ENCODE results near the gene ATP10A. TPM values are rescaled to one million over a fixed set of nuclear protein-coding genes. Genes with fewer than 3 reads are reported as not detected.

ATP10A gene
- total RNA-seq, 1 experiment from 2014 or later: not detected

GRCh38 chr15:25848784-25849156, 14.4 kb downstream of the ATP10A start:
- no peaks in the 10 kb centered on the region for H4K20me1 ChIP-seq (ENCODE audit: insufficient read depth, low read depth, low read length)
- H3K4me1 ChIP-seq (ENCODE audit: low read length): no peaks in the 10 kb centered on the region
- H3K9me2 ChIP-seq (replicated peaks; ENCODE audit: insufficient read depth, low read length): no peaks in the 10 kb centered on the region
- H3K79me2 ChIP-seq (ENCODE audit: low read length): no peaks in the 10 kb centered on the region
- H3K4me3 ChIP-seq (ENCODE audit: low read length): no peak overlapping the region
- H3K27ac ChIP-seq (ENCODE audit: low read length): no peak overlapping the region
- no peaks in the 10 kb centered on the region for H3K36me3 ChIP-seq (ENCODE audit: insufficient read depth, low read length)
- no peak overlapping the region for H2AFZ ChIP-seq (ENCODE audit: low read length)
- no peak overlapping the region for H3K9ac ChIP-seq (ENCODE audit: low read length)
- H3K9me3 ChIP-seq (ENCODE audit: low read length): peaks cover 21% of the 10 kb centered on the region; the same call in 1 of the 2 replicates
- DNase-seq: no peak
- H3K4me2 ChIP-seq (ENCODE audit: low read depth, low read length, poor library complexity, severe bottlenecking): no peak overlapping the region
- no peaks in the 10 kb centered on the region for H3K27me3 ChIP-seq (ENCODE audit: low read length)

DNA sequence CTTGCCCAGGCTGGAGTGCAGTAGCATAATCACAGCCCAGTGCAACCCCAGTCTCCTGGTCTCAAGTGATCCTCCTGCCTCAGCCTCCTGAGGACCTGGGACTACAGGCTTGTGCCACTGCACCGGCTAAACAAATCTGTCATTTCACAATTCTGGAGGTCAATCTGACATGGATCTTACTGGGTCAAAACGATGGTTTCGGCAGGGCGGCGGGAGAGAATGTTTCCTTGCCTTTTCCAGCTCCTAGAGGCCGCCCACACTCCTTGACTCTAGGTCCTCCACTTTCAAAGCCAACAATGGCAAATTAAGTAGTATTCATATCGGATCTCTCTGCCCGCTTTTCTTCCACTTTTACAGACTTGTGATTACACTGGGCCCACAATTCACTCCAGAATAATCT, 14.8 kb downstream of the ATP10A start:
- H3K4me1 ChIP-seq (ENCODE audit: low read length): no peaks in the 10 kb centered on the region
- no peaks in the 10 kb centered on the region for H3K36me3 ChIP-seq (ENCODE audit: insufficient read depth, low read length)
- no peak overlapping the region for H2AFZ ChIP-seq (ENCODE audit: low read length)
- H3K9ac ChIP-seq (ENCODE audit: low read length): no peak overlapping the region
- no peaks in the 10 kb centered on the region for H4K20me1 ChIP-seq (ENCODE audit: insufficient read depth, low read depth, low read length)
- no peaks in the 10 kb centered on the region for H3K27me3 ChIP-seq (ENCODE audit: low read length)
- H3K79me2 ChIP-seq (ENCODE audit: low read length): no peaks in the 10 kb centered on the region
- no peak for DNase-seq
- peaks cover 19% of the 10 kb centered on the region; the same call in 1 of the 2 replicates for H3K9me3 ChIP-seq (ENCODE audit: low read length)
- H3K4me3 ChIP-seq (ENCODE audit: low read length): no peak overlapping the region
- no peak overlapping the region for H3K4me2 ChIP-seq (ENCODE audit: low read depth, low read length, poor library complexity, severe bottlenecking)
- H3K9me2 ChIP-seq (replicated peaks; ENCODE audit: insufficient read depth, low read length): no peaks in the 10 kb centered on the region
- no peak overlapping the region for H3K27ac ChIP-seq (ENCODE audit: low read length)

- Histone ChIP-seq H3K9ac (ENCODE audit: low read length) (no peak overlapping the region), H3K36me3 (ENCODE audit: insufficient read depth, low read length) (no peaks in the 10 kb centered on the region), H3K79me2 (ENCODE audit: low read length) (no peaks in the 10 kb centered on the region), H3K27me3 (ENCODE audit: low read length) (no peaks in the 10 kb centered on the region), H3K4me2 (ENCODE audit: low read depth, low read length, poor library complexity, severe bottlenecking) (no peak overlapping the region), H3K9me3 (ENCODE audit: low read length) (peaks cover 17% of the 10 kb centered on the region; the same call in 1 of the 2 replicates), H3K9me2 (replicated peaks; ENCODE audit: insufficient read depth, low read length) (no peaks in the 10 kb centered on the region), H3K4me1 (ENCODE audit: low read length) (no peaks in the 10 kb centered on the region), H3K27ac (ENCODE audit: low read length) (no peak overlapping the region), H2AFZ (ENCODE audit: low read length) (no peak overlapping the region), H3K4me3 (ENCODE audit: low read length) (no peak overlapping the region), H4K20me1 (ENCODE audit: insufficient read depth, low read depth, low read length) (no peaks in the 10 kb centered on the region)
- DNase-seq: no peak
Measured at GRCh38 chr15:25847051-25847450, 16.1 kb downstream of the ATP10A start.

- no peak overlapping the region for H2AFZ ChIP-seq (ENCODE audit: low read length)
Measured at GRCh38 chr15:25846377-25846776, 16.8 kb downstream of the ATP10A start.

GRCh38 chr15:25844981-25845680, 18.0 kb downstream of the ATP10A start:
- Histone ChIP-seq H3K79me2 (ENCODE audit: low read length) (no peaks in the 10 kb centered on the region), H3K9ac (ENCODE audit: low read length) (no peak overlapping the region), H3K36me3 (ENCODE audit: insufficient read depth, low read length) (no peaks in the 10 kb centered on the region), H3K27ac (ENCODE audit: low read length) (no peak overlapping the region), H4K20me1 (ENCODE audit: insufficient read depth, low read depth, low read length) (no peaks in the 10 kb centered on the region), H3K4me2 (ENCODE audit: low read depth, low read length, poor library complexity, severe bottlenecking) (no peak overlapping the region), H3K4me3 (ENCODE audit: low read length) (no peak overlapping the region), H3K27me3 (ENCODE audit: low read length) (no peaks in the 10 kb centered on the region), H2AFZ (ENCODE audit: low read length) (no peak overlapping the region), H3K9me3 (ENCODE audit: low read length) (peaks cover 25% of the 10 kb centered on the region), H3K4me1 (ENCODE audit: low read length) (no peaks in the 10 kb centered on the region), H3K9me2 (replicated peaks; ENCODE audit: insufficient read depth, low read length) (no peaks in the 10 kb centered on the region)
- DNase-seq: no peak

More at GRCh38 chr15:25846377-25846776, 16.8 kb downstream of the ATP10A start:
- Histone ChIP-seq H3K9ac (ENCODE audit: low read length) (no peak overlapping the region), H3K27me3 (ENCODE audit: low read length) (no peaks in the 10 kb centered on the region), H3K4me2 (ENCODE audit: low read depth, low read length, poor library complexity, severe bottlenecking) (no peak overlapping the region), H3K9me3 (ENCODE audit: low read length) (peaks cover 22% of the 10 kb centered on the region), H3K4me3 (ENCODE audit: low read length) (no peak overlapping the region), H4K20me1 (ENCODE audit: insufficient read depth, low read depth, low read length) (no peaks in the 10 kb centered on the region), H3K4me1 (ENCODE audit: low read length) (no peaks in the 10 kb centered on the region), H3K36me3 (ENCODE audit: insufficient read depth, low read length) (no peaks in the 10 kb centered on the region), H3K79me2 (ENCODE audit: low read length) (no peaks in the 10 kb centered on the region), H3K27ac (ENCODE audit: low read length) (no peak overlapping the region), H3K9me2 (replicated peaks; ENCODE audit: insufficient read depth, low read length) (no peaks in the 10 kb centered on the region)
- DNase-seq: no peak

DNA sequence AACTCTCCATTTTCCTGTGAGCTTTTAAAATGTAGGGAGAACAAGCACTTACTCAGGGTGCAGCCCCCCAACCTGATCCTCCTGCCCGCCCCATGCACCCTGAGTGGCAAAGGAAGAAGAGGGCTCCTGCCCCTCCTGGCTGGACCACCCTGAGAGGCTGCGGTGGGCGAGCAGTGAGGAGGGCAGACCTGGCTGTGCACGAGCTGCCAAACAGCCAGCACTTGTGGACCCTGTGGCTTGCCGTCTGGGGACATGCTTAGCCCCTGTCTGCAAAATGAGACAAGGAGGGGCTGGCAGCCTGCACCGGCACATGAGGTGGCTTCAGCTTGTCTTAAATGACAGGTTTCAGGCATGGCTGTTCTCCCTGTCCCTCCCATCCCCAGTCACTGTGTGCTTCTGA, 18.6 kb downstream of the ATP10A start:
- no peak overlapping the region for H3K27ac ChIP-seq (ENCODE audit: low read length)

GRCh38 chr15:25844076-25844475, 19.1 kb downstream of the ATP10A start:
- Histone ChIP-seq H3K27me3 (ENCODE audit: low read length) (no peaks in the 10 kb centered on the region), H3K9me3 (ENCODE audit: low read length) (peaks cover 28% of the 10 kb centered on the region), H3K27ac (ENCODE audit: low read length) (no peak overlapping the region), H3K4me3 (ENCODE audit: low read length) (no peak overlapping the region), H3K4me2 (ENCODE audit: low read depth, low read length, poor library complexity, severe bottlenecking) (no peak overlapping the region), H3K9ac (ENCODE audit: low read length) (no peak overlapping the region), H3K9me2 (replicated peaks; ENCODE audit: insufficient read depth, low read length) (no peaks in the 10 kb centered on the region), H3K4me1 (ENCODE audit: low read length) (no peaks in the 10 kb centered on the region), H3K36me3 (ENCODE audit: insufficient read depth, low read length) (no peaks in the 10 kb centered on the region), H4K20me1 (ENCODE audit: insufficient read depth, low read depth, low read length) (no peaks in the 10 kb centered on the region), H2AFZ (ENCODE audit: low read length) (no peak overlapping the region), H3K79me2 (ENCODE audit: low read length) (no peaks in the 10 kb centered on the region)
- DNase-seq: no peak

More for the DNA sequence above, 18.6 kb downstream of the ATP10A start:
- Histone ChIP-seq H3K4me1 (ENCODE audit: low read length) (no peaks in the 10 kb centered on the region), H3K9me2 (replicated peaks; ENCODE audit: insufficient read depth, low read length) (no peaks in the 10 kb centered on the region), H3K9me3 (ENCODE audit: low read length) (peaks cover 27% of the 10 kb centered on the region), H3K79me2 (ENCODE audit: low read length) (no peaks in the 10 kb centered on the region), H2AFZ (ENCODE audit: low read length) (no peak overlapping the region), H3K9ac (ENCODE audit: low read length) (no peak overlapping the region), H4K20me1 (ENCODE audit: insufficient read depth, low read depth, low read length) (no peaks in the 10 kb centered on the region), H3K36me3 (ENCODE audit: insufficient read depth, low read length) (no peaks in the 10 kb centered on the region), H3K4me2 (ENCODE audit: low read depth, low read length, poor library complexity, severe bottlenecking) (no peak overlapping the region), H3K4me3 (ENCODE audit: low read length) (no peak overlapping the region), H3K27me3 (ENCODE audit: low read length) (no peaks in the 10 kb centered on the region)
- no peak for DNase-seq

DNA sequence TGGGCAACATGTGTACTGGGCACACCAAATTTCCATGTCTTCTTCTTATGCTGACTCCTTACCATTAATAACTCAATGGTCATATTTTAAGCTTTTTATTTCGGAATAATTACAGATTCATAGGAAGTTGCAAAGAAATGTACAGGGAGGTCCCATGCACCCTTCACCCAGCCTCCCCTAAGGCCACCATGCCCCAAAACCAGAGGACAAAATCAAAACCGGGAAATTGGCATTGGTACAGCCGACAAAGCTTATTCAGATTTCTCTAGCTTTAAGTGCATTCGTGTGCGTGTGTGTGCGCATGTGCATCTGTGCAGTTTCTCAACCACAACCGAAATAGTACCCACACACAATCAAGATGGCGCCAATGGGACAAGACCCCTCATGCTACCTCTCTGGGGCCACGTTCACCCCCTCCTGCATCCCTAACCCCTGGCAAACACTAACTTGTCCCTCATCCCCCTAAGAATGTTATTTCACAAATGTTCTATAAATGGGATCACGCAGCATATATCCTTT, 23.4 kb downstream of the ATP10A start:
- H3K4me3 ChIP-seq (ENCODE audit: low read length): no peak overlapping the region
- no peaks in the 10 kb centered on the region for H3K4me1 ChIP-seq (ENCODE audit: low read length)
- H3K27me3 ChIP-seq (ENCODE audit: low read length): no peaks in the 10 kb centered on the region
- no peak overlapping the region for H3K9ac ChIP-seq (ENCODE audit: low read length)
- H4K20me1 ChIP-seq (ENCODE audit: insufficient read depth, low read depth, low read length): no peaks in the 10 kb centered on the region
- no peaks in the 10 kb centered on the region for H3K79me2 ChIP-seq (ENCODE audit: low read length)
- no peaks in the 10 kb centered on the region for H3K36me3 ChIP-seq (ENCODE audit: insufficient read depth, low read length)
- H3K27ac ChIP-seq (ENCODE audit: low read length): no peak overlapping the region
- H3K4me2 ChIP-seq (ENCODE audit: low read depth, low read length, poor library complexity, severe bottlenecking): no peak overlapping the region
- no peak for DNase-seq
- no peak overlapping the region for H2AFZ ChIP-seq (ENCODE audit: low read length)
- H3K9me2 ChIP-seq (replicated peaks; ENCODE audit: insufficient read depth, low read length): no peaks in the 10 kb centered on the region
- H3K9me3 ChIP-seq (ENCODE audit: low read length): peaks cover 23% of the 10 kb centered on the region

Data from Karpas-422 (cell line).